ENCODE data around the gene CAPN13.

DNA sequence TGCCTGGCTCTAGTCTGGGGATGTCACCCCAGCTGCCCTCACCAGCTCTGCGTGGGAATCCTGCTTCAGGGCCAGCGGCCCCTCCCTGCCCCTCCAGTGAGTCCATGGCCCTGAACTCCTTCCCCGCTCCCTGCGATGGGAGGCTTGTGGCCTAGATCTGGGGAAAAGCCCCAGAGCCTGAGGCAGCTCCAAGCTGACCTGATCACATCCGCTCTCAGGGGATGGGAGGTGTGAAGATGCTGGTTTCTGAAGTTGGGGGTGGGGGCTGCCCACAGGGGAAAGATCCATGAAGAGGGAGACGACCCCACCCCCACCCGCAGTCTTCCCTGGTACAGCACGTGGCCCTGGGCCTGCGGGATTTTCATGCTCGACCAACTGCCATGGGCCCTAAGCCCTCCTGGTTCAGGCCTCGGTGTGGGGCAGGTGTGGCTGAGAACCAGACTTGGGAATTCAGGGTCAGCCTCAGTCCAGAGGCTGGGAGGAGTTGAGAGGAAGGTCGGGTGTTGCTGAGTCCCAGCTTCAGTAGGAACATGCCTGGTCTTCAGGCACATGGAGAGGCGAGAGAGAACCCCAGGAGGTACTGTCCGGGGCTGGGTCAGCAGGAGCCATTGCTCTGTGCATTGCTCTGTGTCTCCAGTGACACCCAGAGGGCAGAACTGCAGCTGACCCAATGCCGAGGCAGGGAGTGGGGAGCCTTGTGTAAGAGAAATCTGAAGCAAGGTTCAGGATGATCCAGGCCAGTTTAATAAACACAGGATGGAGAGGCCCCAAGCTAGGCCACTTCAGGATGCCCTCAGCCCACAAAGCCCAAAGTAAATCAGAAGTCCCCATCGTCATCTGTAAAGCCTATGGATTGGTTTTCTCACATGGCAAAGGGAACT, 115.1 kb downstream of the CAPN13 start:
- TF ChIP-seq CTCF (IDR thresholded peaks at IDR 0.05) (no peak), POLR2A (IDR thresholded peaks at IDR 0.05) (no peak), POLR2AphosphoS5 (IDR thresholded peaks at IDR 0.05) (no peak)

Data from breast epithelium (tissue), 3 donors.